Adrenal gland (tissue), 5 donors: Measurements from ENCODE around the gene NIPAL1.

Source experiments
- POLR2A ChIP-seq, 2 donors: fragments of 450-650 bp; IDR thresholded peaks; one replicate each; pipeline ENCODE4 v1.6.1; 2017; ENCODE audit warnings: antibody characterized with exemption in 2 of 2, mild to moderate bottlenecking in 2 of 2, moderate library complexity in 1 of 2
- TF ChIP-seq, protein P1 (sequence below), 6 experiments: fragments of 450-650 bp in 4 of 6; fragments of 200-600 bp in 2 of 6; sonication (generic) in 1 of 6; IDR thresholded peaks; 1 replicate in 5 of 6; 2 replicates in 1 of 6; pipeline versions ENCODE4 v1.5.1 to v1.8.0; 2016 to 2021; ENCODE audit warnings: antibody characterized with exemption in 6 of 6, mild to moderate bottlenecking in 2 of 6, moderate library complexity in 1 of 6
- donor health status: DM: no; HTN: no; CAD: no.

DNA sequence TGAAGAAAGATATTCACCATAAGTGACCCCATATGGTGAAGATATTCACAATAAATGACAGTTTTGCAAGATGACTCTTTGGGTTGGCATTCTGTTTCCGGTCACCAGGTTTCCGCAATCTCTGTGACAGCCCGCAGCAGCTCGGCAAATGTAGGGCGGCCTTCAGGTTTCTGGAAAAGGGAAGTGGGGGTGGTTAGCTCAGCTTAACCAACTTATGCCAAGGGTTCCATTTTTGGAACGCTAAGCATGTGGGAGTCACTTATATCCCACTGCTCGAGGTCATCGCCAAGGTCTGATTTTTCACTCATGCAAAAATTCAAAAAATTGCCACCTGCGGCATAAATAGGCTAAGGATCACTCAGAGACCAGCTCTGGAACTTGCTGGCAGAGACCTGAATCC lies 51.0 kb downstream of the NIPAL1 start:
- TF ChIP-seq, protein P1, sequence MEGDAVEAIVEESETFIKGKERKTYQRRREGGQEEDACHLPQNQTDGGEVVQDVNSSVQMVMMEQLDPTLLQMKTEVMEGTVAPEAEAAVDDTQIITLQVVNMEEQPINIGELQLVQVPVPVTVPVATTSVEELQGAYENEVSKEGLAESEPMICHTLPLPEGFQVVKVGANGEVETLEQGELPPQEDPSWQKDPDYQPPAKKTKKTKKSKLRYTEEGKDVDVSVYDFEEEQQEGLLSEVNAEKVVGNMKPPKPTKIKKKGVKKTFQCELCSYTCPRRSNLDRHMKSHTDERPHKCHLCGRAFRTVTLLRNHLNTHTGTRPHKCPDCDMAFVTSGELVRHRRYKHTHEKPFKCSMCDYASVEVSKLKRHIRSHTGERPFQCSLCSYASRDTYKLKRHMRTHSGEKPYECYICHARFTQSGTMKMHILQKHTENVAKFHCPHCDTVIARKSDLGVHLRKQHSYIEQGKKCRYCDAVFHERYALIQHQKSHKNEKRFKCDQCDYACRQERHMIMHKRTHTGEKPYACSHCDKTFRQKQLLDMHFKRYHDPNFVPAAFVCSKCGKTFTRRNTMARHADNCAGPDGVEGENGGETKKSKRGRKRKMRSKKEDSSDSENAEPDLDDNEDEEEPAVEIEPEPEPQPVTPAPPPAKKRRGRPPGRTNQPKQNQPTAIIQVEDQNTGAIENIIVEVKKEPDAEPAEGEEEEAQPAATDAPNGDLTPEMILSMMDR (IDR thresholded peaks at IDR 0.05) = no peak
- no peak for TF ChIP-seq POLR2A (IDR thresholded peaks at IDR 0.05)
